ENCODE results near the gene TSPAN14. TPM values are rescaled to one million over a fixed set of nuclear protein-coding genes. Genes with fewer than 3 reads are reported as not detected.

Gene TSPAN14
- total RNA-seq, 4 donors from 2014 or later: 123 to 163 (median 150) TPM

DNA sequence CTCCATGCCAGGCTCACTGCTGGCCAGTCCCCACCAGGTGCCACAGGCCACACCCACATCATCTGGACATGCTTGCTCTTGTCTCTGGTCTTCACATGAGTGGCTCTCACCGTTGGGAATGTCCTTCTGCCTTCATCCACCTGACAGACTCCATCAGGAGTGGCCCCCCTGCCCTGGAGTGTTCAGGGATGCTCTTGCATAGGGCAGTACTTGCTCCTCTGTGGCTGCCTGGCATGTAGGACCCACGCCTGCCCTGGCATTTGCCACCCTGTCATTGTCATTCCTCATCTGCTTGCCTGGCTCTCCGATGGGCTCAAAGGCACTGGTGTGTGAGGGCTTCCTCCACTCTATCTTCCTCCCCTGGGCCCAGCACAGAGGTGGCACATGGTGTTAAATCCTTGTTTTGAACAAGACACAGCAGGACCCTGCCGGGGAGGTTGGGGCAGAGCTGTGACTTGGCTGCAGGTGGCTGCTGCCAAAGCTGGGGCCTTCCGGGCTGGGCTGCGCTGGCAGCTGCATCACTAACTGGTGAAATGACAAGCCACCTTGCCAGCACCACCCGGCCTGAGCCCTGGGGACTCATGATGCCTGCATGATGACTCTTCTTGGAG is 85.4 kb downstream of the TSPAN14 start:
- H3K36me3 ChIP-seq: no peaks in the 10 kb centered on the region
- WGBS, 2 donors: 85 to 87% methylated on average over 7 of the region's 7 CpGs
- H3K9me3 ChIP-seq: no peaks in the 10 kb centered on the region
- TF ChIP-seq POLR2A (IDR thresholded peaks at IDR 0.05) (no peak), EP300 (IDR thresholded peaks at IDR 0.05) (no peak)
- TF ChIP-seq, protein P1, sequence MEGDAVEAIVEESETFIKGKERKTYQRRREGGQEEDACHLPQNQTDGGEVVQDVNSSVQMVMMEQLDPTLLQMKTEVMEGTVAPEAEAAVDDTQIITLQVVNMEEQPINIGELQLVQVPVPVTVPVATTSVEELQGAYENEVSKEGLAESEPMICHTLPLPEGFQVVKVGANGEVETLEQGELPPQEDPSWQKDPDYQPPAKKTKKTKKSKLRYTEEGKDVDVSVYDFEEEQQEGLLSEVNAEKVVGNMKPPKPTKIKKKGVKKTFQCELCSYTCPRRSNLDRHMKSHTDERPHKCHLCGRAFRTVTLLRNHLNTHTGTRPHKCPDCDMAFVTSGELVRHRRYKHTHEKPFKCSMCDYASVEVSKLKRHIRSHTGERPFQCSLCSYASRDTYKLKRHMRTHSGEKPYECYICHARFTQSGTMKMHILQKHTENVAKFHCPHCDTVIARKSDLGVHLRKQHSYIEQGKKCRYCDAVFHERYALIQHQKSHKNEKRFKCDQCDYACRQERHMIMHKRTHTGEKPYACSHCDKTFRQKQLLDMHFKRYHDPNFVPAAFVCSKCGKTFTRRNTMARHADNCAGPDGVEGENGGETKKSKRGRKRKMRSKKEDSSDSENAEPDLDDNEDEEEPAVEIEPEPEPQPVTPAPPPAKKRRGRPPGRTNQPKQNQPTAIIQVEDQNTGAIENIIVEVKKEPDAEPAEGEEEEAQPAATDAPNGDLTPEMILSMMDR (IDR thresholded peaks at IDR 0.05): no peak
- H3K4me1 ChIP-seq: no peaks in the 10 kb centered on the region
- DNase-seq (ENCODE audit: low spot score in 2 of 2): no peak
- no peak overlapping the region for H3K4me3 ChIP-seq
- no peak overlapping the region for H3K27ac ChIP-seq
- no peaks in the 10 kb centered on the region for H3K27me3 ChIP-seq

DNA sequence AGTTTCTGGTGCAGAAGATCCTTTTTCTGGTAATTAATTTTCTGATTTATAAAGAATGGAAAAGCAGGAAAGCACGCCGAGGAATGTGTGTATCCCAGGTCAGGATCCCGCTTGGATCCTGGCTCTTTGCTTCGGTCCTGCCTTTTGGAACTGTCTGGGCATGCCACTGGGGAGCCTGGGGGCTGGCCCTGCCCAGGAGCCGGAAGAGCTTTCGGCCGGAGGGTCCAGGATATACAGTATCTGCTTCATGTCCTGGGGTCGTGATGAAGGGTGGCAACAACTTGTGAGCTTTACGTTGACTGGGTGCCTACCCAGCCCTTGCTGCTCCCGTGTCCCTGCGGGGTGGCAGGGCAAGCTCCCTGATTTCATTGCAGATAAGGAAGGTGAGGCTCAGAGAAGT is 86.0 kb downstream of the TSPAN14 start:
- no peak overlapping the region for H3K4me3 ChIP-seq
- no peaks in the 10 kb centered on the region for H3K27me3 ChIP-seq
- H3K4me1 ChIP-seq: no peaks in the 10 kb centered on the region
- TF ChIP-seq POLR2A (IDR thresholded peaks at IDR 0.05) (no peak), EP300 (IDR thresholded peaks at IDR 0.05) (no peak)
- TF ChIP-seq, protein P1 (IDR thresholded peaks at IDR 0.05): no peak
- no peak overlapping the region for H3K27ac ChIP-seq
- H3K36me3 ChIP-seq: no peaks in the 10 kb centered on the region
- no peak for DNase-seq (ENCODE audit: low spot score in 2 of 2)
- H3K9me3 ChIP-seq: no peaks in the 10 kb centered on the region
- WGBS, 2 donors: 72 to 86% methylated on average over 11 of the region's 11 CpGs

DNA sequence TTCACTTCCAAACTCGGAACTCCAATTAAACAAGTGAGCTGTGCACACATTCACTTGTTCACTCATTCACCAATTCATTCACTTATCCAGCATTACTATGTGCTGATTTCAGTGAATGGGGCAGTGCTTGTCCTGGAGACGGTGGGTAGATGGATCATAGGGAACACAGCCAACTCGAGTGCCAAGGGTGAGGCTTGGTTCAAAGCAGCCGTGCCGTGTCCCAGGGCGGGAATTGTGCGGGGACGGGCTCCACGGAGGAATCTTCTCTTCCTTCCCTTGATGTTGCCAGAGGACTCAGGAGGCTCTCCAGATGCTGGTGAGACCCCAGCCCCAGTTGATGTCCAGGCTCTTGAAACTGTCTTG is 86.5 kb downstream of the TSPAN14 start:
- no peaks in the 10 kb centered on the region for H3K9me3 ChIP-seq
- no peak for DNase-seq (ENCODE audit: low spot score in 2 of 2)
- H3K4me3 ChIP-seq: no peak overlapping the region
- no peak overlapping the region for H3K27ac ChIP-seq
- 51 to 75% methylated on average over 9 of the region's 9 CpGs for WGBS, 2 donors
- TF ChIP-seq POLR2A (IDR thresholded peaks at IDR 0.05) (no peak), EP300 (IDR thresholded peaks at IDR 0.05) (no peak)
- TF ChIP-seq, protein P1 (IDR thresholded peaks at IDR 0.05): no peak
- H3K4me1 ChIP-seq: no peaks in the 10 kb centered on the region
- H3K36me3 ChIP-seq: no peaks in the 10 kb centered on the region
- no peaks in the 10 kb centered on the region for H3K27me3 ChIP-seq

DNA sequence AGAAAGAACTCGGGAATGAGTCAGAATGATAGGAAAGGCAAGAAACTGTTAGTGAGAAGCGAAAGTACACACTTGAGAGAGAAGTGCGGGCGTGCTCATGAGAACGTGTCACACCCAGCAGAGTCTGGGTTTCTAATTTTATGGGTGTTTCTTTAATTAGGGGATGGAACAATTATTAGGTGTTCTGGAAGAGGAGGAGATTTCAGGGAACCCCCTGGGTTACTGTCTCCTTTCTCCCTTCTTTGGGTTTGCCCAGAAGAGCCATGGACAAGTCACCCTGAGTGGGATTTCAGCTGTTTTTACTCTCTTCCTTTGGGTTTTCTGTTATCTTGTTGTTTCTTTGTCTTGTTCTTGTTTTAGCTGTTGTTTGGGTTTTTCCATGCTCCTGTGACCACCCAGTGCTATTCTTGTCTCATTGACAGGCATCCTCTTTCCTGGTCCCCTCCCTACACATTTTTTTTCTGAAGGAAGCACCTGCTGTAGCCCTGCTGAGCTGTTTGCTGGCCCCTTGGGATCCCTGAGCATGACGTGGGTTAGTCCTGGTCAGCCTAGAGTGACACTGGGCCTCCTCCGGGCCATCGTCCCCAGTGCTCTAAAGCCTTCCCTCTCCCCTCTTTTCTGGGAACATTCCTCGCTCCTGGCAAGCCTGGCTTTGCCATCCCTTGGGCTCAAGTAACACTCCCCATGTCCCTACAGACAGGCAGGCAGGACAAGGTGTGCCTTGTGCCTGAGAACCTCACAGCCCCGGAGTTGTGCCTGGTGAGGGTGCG is 87.1 kb downstream of the TSPAN14 start:
- DNase-seq (ENCODE audit: low spot score in 2 of 2): no peak
- Histone ChIP-seq H3K9me3 (no peaks in the 10 kb centered on the region), H3K36me3 (no peaks in the 10 kb centered on the region), H3K27ac (no peak overlapping the region), H3K27me3 (no peaks in the 10 kb centered on the region), H3K4me3 (no peak overlapping the region), H3K4me1 (no peaks in the 10 kb centered on the region)
- 68 to 71% methylated on average over 11 of the region's 11 CpGs for WGBS, 2 donors
- TF ChIP-seq, protein P1 (IDR thresholded peaks at IDR 0.05): no peak
- TF ChIP-seq POLR2A (IDR thresholded peaks at IDR 0.05): no peak
- TF ChIP-seq EP300 (IDR thresholded peaks at IDR 0.05): no peak

DNA sequence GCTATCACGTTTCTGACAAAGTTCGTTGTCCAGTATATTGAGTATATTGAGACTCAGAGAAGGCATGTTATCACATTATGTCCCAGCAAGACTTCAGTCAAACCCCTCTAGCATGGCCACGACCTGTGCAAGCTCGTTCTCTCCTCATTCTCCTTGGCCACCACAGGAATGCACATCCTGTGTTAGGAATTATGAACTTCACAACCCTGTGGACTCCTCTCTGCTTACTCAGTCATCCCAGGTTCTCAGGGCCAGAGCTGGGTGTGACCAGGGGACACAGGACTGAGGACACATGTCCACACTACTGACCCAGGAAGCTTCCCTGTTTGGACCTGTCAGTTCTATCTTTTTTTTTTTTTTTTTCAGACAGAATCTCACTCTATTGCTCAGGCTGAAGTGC is 87.9 kb downstream of the TSPAN14 start:
- no peaks in the 10 kb centered on the region for H3K36me3 ChIP-seq
- no peaks in the 10 kb centered on the region for H3K4me1 ChIP-seq
- no peaks in the 10 kb centered on the region for H3K27me3 ChIP-seq
- DNase-seq (ENCODE audit: low spot score in 2 of 2): no peak
- TF ChIP-seq EP300 (IDR thresholded peaks at IDR 0.05) (no peak), POLR2A (IDR thresholded peaks at IDR 0.05) (no peak)
- TF ChIP-seq, protein P1 (IDR thresholded peaks at IDR 0.05): no peak
- no peak overlapping the region for H3K27ac ChIP-seq
- 84 to 86% methylated on average over 4 of the region's 4 CpGs for WGBS, 2 donors
- H3K4me3 ChIP-seq: no peak overlapping the region
- no peaks in the 10 kb centered on the region for H3K9me3 ChIP-seq
